Stimulated activated CD8-positive, alpha-beta memory T cell treated with anti-CD3 and anti-CD28 coated beads, Interleukin-15, amount 100 ng/mL, for 1 hour (primary cell): ENCODE results near the gene ARHGAP45.

Source experiments
- DNase-seq: peaks from one replicate; pipeline ENCODE4 v3.0.0-alpha.2; 2020; ENCODE audit warnings: low read depth

ARHGAP45 gene

DNA sequence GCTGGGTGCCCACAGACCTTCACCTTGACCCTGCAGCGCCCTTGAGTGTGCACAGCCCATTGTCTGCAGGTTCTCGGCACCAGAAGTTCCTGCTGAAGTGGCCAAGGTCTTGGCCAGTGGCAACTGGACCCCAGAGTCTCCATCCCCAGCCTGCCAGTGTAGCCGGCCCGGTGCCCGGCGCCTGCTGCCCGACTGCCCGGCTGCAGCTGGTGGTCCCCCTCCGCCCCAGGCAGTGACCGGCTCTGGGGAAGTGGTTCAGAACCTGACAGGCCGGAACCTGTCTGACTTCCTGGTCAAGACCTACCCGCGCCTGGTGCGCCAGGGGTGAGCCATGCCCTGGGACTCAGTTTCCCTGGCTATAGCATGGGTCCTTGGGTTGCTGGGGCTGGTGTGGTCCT, 11.9 kb upstream of the ARHGAP45 start:
- no peak for DNase-seq

DNA sequence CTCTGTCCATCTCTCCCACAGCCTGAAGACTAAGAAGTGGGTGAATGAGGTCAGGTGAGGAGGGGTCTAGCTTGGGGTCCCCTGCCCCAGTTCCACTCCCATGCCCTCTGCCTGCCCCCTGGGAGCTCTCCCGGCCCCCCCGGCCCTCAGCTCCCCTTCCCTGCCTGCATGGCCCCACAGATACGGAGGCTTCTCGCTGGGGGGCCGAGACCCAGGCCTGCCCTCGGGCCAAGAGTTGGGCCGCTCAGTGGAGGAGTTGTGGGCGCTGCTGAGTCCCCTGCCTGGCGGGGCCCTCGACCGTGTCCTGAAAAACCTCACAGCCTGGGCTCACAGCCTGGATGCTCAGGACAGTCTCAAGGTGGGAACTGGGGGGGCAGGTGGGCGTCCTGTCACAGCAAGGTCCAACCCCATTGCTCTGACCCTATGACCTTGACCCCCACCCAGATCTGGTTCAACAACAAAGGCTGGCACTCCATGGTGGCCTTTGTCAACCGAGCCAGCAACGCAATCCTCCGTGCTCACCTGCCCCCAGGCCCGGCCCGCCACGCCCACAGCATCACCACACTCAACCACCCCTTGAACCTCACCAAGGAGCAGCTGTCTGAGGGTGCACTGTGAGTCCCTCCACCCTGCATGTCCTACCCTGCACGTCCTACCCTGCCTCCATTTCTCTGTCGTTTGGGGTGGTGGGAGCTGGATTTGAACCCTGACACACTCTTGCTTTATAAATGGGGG, 10.9 kb upstream of the ARHGAP45 start:
- no peak for DNase-seq

DNA sequence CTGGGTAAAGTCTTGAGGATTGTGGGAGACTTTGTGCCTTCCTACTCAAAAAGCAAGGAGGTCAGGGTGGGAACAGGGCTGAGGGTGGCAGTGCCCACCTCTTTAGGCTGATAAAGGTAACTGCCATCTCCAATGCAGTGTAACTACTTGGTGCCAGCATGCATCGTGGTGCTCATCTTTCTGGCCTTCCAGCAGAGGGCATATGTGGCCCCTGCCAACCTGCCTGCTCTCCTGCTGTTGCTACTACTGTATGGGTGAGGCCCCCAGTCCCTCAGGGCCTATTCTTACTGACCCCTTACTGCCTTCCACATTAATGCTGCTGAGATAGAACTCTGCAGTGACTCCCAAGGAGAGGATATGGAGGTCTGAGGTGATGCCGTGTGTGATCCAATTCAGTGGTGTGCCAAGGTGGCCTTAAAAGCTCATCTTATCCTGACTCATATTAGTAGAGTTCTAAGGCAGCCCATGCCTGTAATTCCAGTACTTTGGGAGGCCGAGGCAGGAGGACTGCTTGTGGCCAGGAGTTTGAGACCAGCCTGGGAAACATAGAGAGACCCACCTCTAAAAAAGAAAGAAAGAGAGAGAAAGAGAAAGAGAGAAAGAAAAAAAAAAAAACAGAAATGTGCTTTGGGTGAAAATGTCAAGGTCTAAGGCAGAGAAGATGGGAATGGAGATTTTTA, 9.7 kb upstream of the ARHGAP45 start:
- DNase-seq, result no peak

DNA sequence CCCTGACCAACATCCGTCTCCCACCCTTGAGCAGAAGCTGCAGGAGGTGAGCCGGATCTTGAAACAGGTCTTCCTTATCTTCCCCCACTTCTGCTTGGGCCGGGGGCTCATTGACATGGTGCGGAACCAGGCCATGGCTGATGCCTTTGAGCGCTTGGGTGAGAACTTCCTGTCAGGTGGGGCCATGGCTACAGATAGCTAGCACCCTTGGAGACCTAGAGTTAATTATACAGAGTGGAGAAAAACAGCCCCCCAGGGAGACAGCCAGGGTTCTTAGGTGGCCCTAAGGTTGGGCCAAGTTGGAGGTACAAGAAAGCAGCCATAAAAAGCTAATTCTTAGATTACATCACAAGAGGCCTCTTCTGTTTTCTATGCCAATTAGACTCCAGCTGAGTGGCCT, 8.9 kb upstream of the ARHGAP45 start:
- no peak for DNase-seq

DNA sequence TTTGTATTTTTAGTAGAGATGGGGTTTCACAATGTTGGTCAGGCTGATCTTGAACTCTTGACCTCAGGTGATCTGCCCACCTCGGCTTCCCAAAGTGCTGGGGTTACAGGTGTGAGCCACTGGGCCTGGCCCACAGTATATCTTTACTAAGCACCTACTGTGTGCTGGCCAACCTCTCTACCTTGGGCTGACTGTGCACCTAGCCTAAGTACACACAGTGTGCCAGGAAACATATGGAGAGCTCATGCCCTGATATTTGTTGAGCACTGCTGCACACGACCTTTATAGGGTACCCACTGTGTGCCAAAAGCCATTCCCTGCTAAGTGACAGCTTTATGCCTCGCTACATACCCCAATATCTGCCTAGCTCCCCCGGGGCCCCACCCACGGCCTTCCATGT, 6.3 kb upstream of the ARHGAP45 start:
- no peak for DNase-seq

DNA sequence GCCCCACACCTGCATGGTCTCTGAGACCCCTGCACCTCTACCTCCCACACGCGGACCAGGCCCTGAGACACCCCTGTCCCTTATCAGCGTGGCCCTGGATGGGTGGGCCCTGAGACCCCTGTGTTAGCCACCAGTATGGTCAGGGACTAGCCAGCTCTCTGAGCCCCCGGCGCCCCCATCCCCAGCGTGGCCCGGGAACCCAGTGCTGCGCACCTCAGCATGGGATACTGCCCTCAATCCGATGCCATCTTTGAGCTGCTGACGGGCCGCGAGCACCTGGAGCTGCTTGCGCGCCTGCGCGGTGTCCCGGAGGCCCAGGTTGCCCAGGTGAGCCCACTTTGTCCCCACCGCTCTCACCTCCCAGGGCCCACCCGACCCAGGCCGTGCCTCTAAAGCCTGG, 5.0 kb upstream of the ARHGAP45 start:
- no peak for DNase-seq

DNA sequence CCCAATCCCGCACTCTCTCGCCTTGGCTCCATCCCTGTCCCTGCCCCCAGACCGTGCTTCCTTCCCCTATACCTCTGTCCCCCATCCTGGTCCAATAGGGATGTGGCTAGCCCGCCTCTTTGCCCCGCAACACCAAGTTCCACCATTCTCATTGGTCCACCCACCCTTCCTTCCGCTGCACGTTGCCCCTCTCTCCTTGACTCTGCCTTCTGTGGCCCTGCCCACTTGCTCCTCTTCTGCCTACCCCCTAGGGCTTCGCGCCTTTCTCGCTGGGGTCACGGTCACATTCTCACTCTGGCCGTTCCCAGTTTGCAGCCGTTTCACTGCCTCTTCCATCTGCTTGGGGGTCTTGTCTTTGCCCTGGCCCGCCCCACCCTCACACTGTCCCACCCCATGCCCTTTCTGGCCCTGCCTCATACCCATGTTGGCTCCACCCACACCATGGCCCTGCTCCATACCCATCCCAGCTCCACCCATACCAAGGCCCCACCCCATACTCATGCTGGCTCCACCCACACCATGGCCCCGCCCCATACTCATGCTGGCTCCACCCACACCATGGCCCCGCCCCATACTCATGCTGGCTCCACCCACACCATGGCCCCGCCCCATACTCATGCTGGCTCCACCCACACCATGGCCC, 4.5 kb upstream of the ARHGAP45 start:
- DNase-seq, result no peak

DNA sequence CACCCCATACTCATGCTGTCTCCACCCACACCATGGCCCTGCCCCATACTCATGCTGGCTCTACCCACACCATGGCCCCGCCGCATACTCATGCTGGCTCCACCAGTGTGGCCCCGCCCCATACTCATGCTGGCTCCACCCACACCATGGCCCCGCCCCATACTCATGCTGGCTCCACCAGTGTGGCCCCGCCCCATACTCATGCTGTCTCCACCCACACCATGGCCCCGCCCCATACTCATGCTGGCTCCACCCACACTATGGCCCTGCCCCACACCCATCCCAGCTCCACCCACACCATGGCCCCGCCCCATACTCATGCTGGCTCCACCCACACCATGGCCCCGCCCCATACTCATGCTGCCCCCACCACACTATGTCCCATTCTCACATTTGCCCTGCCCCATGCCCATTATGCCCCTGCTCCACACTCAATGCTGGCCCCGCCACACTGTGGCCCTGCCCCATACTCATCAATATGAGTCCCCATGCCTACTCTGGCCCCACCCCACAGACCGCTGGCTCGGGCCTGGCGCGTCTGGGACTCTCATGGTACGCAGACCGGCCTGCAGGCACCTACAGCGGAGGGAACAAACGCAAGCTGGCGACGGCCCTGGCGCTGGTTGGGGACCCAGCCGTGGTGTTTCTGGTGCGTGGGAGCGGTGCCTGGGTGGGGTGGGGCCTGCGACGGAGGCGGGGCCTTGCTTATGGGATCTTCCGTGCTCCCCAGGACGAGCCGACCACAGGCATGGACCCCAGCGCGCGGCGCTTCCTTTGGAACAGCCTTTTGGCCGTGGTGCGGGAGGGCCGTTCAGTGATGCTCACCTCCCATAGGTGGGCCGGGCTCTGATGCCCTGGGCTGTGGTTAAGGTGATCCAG, 3.7 kb upstream of the ARHGAP45 start:
- no peak for DNase-seq

DNA sequence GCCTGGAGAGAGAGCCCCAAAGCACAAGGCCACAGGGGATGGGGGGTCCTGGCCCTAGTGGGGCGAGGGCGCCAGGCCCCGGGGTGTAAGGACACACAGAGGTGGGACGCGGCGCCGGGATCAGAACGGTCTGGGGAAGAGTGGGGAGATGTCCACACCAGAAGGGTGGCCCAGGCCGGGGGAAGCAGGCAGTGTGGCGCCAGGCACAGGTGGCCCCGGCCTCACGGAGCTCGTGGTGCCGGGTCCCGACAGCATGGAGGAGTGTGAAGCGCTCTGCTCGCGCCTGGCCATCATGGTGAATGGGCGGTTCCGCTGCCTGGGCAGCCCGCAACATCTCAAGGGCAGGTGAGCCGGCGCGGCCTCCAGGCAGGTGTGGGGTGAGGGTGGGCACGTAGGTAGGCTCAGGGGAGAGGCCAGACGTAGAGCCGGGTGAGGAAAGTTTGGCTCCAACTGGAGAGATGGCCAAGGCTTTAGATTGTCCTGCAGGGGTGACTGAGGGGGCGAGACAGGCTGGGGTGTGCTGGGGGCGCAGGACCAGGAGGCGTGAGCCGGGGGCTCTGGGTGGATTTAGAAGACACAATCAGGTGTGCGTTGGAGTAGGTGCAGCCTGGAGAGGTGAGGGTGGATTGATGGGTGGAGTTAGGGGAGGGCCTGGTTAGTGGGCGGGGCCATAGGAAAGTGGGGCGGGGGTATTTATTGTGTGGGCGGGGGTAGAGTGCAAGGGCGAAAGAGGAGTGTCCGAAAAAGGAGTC, 2.9 kb upstream of the ARHGAP45 start:
- DNase-seq, result no peak

DNA sequence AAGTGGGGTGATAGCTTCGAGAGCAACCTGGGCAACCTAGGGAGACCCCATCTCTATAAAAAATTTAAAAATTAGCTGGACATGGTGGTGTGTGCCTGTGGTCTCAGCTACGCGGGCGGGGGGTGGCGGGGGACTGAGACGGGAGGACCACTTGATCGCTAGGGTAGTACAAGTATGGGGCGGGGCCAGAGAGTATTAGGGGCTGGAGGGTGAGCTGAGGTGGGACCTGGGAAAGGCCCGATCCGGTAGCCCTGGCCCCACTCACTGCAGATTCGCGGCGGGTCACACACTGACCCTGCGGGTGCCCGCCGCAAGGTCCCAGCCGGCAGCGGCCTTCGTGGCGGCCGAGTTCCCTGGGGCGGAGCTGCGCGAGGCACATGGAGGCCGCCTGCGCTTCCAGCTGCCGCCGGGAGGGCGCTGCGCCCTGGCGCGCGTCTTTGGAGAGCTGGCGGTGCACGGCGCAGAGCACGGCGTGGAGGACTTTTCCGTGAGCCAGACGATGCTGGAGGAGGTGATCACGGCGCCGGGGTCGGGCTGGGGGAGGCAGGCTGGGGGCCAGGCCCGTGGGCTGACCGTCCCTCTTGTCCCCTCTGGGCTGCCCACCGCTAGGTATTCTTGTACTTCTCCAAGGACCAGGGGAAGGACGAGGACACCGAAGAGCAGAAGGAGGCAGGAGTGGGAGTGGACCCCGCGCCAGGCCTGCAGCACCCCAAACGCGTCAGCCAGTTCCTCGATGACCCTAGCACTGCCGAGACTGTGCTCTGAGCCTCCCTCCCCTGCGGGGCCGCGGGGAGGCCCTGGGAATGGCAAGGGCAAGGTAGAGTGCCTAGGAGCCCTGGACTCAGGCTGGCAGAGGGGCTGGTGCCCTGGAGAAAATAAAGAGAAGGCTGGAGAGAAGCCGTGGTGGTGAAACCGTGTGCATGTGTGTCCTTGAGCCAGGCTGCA, 2.0 kb upstream of the ARHGAP45 start:
- DNase-seq, result no peak

DNA sequence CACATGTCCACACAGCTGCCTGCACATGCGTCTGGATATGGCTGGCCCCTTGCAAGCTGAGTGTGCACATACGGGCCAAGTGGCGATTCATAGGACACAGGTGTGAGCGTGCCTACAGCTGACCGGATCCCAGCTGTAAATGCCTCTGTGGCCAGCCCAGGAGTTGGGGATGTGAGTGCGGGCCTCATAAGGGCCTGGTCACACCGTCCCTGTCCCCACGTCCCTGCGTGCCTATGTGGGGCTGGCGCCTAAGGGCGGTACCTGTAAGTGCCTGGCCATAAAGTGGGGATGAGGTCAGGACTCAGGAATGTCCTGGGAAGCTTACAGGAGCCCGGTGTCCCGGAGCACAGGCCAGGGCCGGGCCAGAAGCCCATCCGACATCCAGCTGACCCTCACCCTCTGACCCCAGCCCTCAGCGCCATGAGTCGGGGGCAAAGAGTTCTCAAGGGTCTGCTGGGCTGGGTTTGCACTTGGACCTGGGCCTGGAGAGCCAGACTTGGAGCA, 1.3 kb upstream of the ARHGAP45 start:
- DNase-seq, result no peak

DNA sequence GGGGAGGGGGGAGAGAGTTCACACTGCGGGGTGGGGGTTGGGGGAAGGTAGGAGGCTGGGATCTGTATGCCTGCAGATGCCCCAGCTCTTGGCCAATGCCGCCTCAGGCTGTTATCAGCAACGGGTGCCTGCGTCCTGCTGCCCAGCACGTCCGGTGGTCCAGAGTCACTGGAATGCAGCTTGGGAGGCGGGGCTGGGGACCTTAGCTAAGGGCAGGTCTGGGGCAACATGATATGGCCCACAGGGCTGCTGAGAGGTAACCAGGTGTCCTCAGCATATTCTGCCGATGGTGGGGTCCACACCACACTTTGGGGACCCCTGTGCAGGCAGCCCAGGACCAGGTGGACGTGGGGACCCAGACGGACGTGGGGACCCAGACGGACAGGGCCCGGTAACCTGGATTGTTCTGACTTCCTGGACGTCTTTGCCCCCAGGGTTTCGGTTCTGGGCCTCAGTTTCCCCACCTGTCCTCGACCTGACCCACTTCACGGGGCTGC, 668 bp upstream of the ARHGAP45 start:
- no peak for DNase-seq

DNA sequence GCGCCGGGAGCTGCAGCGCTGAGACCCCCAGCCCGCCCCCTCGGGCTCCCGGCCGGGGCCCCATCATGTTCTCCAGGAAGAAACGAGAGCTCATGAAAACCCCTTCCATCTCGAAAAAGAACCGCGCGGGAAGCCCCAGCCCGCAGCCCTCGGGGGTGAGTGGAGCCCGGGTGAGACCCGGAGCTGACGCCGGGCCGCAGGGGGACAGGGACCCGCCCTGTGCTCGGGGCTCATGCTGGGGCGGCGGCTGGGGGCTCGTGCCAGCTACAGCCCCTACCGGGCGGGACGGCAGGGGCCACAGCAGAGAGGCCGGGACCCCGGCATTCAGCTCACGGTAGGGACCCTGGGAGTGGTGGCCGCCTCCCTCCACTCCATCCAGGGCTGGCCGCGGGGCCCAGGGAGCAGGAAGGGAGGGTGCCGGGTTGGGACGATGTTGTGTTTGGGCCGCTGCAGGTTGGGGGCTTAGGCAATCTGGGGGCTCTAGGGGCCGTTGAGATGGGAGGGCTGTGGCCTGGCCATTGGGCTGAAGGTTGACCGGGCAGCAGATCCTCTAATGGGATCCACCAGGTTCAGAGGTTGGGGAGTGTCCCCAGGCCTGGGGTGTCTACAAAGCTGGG, 482 bp downstream of the ARHGAP45 start:
- DNase-seq, result no peak

DNA sequence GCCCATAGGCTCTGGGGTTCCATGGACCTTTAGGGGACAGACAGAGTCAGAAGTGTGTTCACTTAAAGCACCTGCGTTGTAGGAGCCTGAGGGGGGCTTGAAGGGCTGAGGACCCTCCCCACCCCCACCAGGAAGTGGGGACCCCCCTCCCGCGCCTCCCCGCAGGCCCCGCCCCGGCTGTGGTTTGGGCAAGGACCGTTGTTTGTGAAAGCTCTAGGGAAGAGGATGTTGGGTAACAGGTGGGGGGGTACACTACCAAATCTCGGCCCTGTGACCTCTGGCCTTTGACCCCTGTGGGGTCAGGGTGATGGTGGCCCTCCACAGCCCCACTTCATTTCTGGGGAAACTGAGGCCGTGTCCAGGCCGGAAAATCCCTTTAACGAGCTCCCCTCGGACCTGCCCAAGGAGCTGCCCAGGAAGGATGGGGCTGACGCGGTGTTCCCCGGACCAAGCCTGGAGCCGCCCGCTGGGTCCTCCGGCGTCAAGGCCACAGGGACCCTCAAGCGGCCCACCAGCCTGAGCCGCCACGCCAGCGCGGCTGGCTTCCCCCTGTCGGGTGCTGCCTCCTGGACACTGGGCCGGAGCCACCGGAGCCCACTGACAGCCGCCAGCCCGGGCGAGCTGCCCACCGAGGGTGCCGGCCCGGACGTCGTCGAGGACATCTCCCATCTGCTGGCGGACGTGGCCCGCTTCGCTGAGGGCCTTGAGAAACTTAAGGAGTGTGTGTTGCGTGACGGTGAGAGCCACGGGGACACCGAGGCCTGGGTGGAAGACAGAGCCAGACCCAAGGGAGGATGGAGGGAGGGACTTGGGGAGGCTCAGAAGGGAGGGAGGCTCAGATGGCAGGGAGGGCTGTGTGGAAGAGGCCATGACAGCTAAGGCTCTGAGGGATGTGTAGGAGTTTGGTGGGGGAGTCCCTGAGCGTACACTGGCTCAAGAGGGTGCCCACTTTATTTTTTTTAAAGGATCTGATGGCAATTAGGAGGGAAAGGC, 1.3 kb downstream of the ARHGAP45 start:
- DNase-seq, result no peak

DNA sequence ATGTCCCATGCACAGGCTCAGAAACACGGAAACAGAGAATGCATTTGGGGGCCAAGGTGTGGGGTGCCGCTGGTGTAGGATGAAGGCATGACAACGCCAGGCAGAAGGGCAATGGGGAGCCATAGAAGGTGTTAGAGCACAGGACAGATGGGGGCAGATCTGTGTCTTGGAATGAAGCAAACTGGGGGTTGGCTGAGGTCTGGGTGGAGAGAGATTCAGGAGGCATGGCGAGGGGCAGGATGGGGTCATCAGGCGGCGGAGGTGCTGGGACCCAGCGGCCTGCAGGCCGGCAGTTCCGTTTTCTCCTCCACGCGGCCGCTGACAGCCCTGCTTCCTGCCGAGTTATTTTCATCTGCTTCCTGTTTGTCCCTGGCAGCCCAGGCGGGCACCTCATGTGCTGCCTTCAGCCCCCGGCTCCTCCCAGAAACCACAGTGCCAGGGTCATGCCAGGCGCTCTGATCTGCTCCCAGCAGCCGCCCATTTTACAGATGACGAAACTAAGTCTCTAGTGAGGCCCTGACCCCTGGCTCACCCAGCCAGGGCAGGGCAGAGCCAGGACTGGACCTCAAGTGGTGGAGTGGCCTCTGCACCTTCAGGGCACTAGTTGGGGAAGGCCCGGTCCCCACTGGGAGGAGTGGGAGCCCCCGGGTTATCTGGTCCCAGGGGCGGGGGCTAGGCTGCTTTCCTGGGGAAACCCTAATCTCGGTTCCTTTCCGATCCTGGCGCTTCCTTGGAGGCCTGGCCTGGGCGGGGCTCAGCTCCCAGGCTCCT, 2.2 kb downstream of the ARHGAP45 start:
- no peak for DNase-seq

DNA sequence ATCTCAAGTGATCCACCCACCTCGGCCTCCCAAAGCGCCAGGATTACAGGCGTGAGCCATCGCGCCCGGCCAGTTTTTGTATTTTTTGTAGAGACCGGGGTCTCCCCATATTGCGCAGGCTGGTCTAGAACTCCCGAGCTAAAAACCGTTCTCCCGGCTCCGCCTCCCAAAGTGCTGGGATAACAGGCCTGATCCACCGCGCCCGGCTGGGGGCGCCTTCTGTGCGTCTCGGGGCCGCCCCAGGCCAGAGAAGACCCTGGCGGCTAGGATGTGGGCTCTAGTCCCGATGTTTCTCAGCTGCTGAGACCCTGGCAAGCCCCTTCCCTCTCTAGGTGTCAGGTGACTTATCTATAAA, 3.6 kb downstream of the ARHGAP45 start:
- no peak for DNase-seq

DNA sequence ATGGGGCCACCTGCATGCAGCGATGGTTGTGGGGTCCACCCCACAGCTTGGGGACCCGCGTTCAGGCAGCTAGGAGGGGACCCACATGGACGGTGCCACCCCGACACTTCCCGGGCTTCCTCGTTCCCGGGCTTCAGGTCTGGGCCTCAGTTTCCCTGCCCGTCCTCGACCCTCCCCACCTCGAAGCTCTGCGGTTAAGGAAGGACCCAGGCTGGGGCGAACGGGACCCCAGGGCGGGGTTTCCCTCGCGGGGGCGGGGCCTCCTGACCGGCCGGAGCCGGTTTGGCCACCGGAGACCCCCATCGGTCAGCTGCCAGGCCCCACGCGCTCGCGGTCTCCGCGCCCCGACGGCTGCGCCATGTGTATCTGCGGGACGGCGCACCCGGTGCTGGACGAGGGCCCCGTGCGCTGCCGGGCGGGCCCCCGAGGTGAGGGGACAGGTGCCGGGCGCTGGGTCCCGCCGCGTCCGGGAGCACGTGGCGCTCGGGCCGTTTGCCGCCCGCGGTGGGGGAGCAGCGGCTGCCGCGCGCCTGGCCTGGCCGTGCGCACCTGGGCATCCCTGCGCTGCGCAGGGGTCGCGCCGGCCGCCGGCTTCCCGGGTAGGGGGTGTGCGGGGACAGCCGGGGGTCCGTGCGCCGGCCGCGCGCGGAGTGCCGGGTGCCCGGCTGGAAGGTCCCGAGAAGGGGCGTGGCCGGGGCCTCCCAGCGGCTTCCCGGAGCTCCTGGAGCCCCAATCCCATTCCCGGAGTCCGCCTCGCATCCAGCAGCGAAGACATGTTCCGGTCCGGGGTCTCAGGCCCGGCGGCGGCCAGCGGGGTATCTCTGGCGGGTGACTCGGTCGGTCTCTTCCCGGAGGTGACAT, 4.2 kb downstream of the ARHGAP45 start:
- no peak for DNase-seq
